Activated naive CD4-positive, alpha-beta T cell treated with anti-CD3 and anti-CD28 coated beads, Interleukin-2, amount 50 U/mL, for 72 hours (primary cell): ENCODE results near the gene KLF1. TPM values are rescaled to one million over a fixed set of nuclear protein-coding genes. Genes with fewer than 3 reads are reported as not detected.
"Not testable (repeated sequence)": the region's sequence is repeated elsewhere in the genome, so short reads cannot be mapped to it uniquely, and the experiment has no call there.

Experiments used
- ATAC-seq, 2 donors: fragments of 150-1000 bp; cut with Tn5 transposase; 2 replicates each; pipeline ENCODE4 v1.10.0; 2021; ENCODE audit warnings: mild to moderate bottlenecking in 2 of 2, moderate library complexity in 2 of 2
- DNase-seq, 2 donors: peaks; one replicate each; pipeline ENCODE4 v3.0.0; 2021 to 2022; ENCODE audit warnings: low spot score in 2 of 2
- H3K27ac Mint-ChIP-seq, 2 donors: one replicate each; pipeline ENCODE4 v1.8.0; 2022; ENCODE audit warnings: mild to moderate bottlenecking in 2 of 2, mixed read lengths in 2 of 2
- H3K36me3 Mint-ChIP-seq, 2 donors: one replicate each; pipeline ENCODE4 v1.8.0; 2022; ENCODE audit warnings: mixed read lengths in 2 of 2
- H3K9me3 Mint-ChIP-seq, 2 donors: one replicate each; pipeline ENCODE4 v1.8.0; 2022; ENCODE audit warnings: mixed read lengths in 2 of 2
- total RNA-seq, 2 donors: library from RNA; stranded (reverse); gene quantifications; one replicate each; pipeline ENCODE4 v1.2.3, GENCODE V29; 2022

KLF1 gene
- total RNA-seq: under 1 TPM; 0.46 to 0.54 TPM

DNA sequence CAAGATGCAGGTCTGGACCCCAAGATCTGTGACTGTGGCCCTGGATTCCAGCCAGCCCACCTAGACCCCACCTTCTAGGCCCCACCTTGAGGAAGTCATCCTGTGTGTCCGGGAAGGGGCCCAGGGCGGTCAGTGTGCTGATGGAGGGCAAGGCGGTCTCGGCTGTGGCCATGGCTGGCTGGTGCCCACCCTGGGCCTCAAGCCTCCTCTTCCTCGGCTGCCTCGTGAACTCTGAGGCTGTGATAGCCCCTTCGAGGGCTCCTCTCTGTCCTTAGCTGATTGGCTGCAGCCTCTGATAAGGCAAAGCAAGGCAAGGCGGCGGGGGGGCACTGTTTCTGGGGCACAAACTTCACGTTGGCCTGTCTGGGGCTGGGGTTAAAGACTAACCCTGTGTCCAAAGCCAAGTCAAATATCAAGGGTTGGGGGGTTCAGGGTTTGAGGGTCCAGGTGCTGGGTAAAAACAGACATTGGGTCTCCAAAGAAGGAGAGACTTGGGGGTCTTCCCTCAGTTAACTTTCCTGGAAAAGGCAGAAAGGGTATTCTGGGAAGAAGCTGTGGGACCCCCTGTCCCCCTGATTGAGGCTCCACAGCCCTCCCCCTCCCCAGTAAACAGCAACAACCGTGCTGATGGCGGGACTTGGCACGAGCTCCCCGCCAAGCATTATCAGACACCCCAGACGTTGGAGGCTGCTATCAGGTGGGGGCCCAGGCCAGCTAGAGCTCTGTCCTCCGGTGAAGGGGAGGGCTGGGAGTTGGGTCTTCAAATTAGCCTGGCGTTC, at the start of gene KLF1:
TSS of gene KLF1 (minus strand) at position 233 of the 779 bp plus-strand sequence. CDS start at position 172, 61 bp downstream.
- DNase-seq (no peak), ATAC-seq (no peak)
- Mint-ChIP-seq H3K36me3 (peaks cover 9 to 11% of the 10 kb centered on the region in 2 donors), H3K27ac (no peak within 1 kb of the TSS), H3K9me3 (peaks cover 0 to 5% of the 10 kb centered on the region in 2 donors)

DNA sequence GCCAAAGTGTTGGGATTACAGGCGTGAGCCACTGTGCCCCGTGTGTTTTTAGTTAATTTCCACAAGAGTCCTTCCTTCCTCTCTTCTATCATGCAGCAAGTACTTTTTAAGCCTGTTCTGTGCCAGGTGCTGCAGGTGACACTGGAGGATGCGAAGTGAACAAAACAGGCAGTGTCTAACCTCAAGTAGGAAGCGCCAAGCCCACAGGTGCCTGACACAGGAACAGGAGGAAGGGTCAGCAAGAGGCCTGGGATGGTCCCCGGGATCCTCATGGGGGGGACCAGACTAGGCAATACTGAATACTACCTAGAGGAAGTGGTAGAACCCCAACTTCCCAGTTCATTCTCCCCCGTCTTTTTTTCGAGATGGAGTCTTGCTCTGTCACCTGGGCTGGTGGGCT, 49.6 kb upstream of the KLF1 start:
- Mint-ChIP-seq H3K9me3 (no peaks in the 10 kb centered on the region), H3K27ac (no peak overlapping the region), H3K36me3 (peaks cover 45 to 49% of the 10 kb centered on the region in 2 donors)
- no peak for ATAC-seq
- DNase-seq: no peak

DNA sequence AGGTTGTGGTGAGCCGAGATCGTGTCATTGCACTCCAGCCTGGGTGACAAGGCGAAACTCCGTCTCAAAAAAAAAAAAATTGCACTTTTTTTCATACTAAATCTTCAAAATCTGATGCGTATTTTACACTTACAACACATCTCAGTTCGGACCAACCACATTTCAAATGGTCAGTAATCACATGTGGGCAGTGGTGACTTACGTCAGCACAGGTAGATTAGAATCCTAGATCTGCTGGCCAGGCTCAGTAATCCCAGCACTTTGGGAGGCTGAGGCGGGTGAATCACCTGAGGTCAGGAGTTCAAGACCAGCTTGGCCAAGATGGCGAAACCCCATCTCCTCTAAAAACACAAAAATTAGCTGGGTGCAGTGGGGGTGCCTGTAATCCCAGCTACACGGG, 48.1 kb upstream of the KLF1 start:
- ATAC-seq: no peak
- peaks cover 35 to 36% of the 10 kb centered on the region in 2 donors for H3K36me3 Mint-ChIP-seq
- DNase-seq: no peak
- no peak overlapping the region for H3K27ac Mint-ChIP-seq
- H3K9me3 Mint-ChIP-seq: no peaks in the 10 kb centered on the region

DNA sequence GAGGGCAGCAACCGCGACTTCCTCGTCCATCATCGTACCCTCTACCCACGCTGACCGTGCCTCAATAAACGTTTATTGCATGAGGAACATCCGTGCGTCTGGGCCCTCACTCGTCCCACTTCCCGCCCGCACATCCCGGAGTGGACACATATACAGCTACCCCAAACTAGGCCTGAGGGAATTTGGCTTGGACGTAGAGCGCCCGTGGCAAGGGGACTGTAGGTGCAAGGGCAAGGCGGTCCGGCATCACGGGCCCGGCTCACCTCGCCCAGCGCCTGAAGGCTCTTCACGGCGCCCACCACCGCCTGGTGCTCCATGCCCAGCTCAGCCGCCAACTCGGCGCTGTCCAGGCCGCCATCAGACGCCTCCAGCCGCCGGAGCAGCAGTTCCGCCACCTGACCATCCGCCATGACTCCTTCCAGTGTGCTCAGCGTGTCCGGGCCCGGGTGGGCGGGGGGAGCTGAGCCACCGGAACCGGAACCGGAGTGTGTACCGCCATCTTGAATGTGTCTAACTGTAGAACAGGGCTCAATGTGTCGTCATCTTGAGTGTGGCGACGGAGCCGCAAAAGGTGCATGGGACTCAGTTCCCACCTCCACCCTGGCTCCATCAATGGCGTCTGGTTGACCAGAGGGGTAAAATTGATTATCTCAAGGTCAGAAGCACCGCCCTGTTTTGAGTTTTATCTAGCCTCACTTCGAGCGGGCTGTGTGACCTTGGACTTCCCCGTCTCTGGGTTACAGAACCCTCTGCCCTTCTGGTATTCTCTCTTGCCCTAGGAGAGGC, 46.5 kb upstream of the KLF1 start, which contains the start of gene FARSA:
TSS of gene FARSA (minus strand) at position 425 of the 786 bp plus-strand sequence. CDS start at position 410, 15 bp downstream.
- Mint-ChIP-seq H3K36me3 (peaks cover 19 to 30% of the 10 kb centered on the region in 2 donors), H3K9me3 (no peaks in the 10 kb centered on the region), H3K27ac (peak within 1 kb of the TSS; percentile 97 to 98)
- ATAC-seq (peak; percentile 70 to 74), DNase-seq (peak; percentile 87 to 89)

DNA sequence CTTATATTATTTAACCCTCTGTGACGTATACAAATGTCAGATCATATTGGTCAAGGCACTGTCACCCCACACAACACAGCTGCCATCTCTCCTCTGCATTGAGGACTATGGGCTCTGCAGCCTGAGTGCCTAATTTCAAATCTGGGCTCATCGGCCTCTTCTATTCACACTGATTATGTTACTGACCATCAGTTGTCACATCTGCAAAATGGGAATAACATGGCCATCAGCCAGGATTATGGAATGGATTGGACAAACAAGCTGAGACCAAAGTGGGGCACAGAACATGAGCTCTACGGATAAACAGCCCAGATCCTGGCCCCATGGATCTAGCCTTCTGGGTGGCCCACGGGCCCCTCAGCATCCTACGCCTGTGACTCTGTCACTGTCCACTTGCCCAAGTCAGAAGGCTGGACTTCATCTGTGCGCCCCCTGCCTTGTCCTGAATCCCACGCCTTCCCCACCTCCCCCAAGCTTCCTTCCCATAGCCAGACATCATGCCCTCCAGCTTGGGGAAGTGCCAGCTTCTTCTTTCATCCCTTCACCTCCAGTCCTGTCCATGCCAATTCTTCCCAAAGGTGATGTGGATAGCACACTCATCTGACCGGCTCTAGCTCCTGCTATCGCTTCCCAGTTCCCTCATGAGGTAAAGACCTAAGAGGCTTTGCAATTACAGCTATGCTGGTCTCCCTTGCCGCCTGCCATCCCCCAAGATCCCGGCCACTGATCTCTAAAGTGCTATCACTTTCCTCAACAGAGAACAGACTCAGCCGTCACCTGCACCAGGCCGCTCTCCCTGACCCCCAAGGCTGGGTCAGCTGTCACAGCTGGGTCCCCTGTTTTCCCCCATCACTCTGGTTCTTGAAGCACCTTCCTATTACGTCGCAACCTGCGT, 45.6 kb upstream of the KLF1 start:
- ATAC-seq: no peak
- Mint-ChIP-seq H3K9me3 (no peaks in the 10 kb centered on the region), H3K27ac (peak overlapping the region; percentile 97 to 98)

DNA sequence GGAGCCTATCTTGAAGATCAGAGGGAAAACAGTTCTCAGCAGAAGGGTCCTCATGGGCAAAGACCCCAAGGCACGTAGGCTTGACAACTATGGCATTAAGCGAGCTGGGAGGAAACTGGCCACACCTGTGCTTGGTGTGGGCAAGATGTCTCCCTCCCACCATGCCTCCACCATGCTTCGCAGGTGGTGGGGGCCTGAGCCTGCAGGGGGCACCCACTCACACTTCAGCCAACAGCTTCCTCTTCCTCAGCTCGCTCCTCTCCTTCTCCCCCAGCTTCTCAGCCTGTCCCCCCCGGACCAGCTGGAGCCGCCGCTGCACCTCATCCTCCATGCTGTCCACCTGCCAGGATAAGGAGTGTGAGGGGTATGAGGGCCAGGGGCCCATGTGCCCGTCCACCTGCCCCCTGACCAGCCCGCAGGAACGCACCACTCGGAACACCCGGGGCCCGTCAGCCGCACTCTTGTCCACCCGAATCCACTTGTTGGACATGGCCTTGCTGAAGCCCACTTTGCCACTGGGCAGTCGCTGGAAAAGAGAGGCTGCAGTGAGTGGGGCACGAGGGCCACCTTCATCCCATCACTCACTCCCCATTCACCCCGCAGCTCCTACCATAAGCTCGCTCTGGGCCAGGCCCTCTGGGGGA, 43.1 kb upstream of the KLF1 start:
- H3K9me3 Mint-ChIP-seq: no peaks in the 10 kb centered on the region
- H3K27ac Mint-ChIP-seq: peak overlapping the region; percentile 37 to 45
- peaks cover 31 to 36% of the 10 kb centered on the region in 2 donors for H3K36me3 Mint-ChIP-seq
- ATAC-seq (no peak), DNase-seq (no peak)

More for the DNA sequence above, 45.6 kb upstream of the KLF1 start:
- H3K36me3 Mint-ChIP-seq: peaks cover 22 to 28% of the 10 kb centered on the region in 2 donors
- peak in 1 of 2 donors; percentile 17 for DNase-seq

DNA sequence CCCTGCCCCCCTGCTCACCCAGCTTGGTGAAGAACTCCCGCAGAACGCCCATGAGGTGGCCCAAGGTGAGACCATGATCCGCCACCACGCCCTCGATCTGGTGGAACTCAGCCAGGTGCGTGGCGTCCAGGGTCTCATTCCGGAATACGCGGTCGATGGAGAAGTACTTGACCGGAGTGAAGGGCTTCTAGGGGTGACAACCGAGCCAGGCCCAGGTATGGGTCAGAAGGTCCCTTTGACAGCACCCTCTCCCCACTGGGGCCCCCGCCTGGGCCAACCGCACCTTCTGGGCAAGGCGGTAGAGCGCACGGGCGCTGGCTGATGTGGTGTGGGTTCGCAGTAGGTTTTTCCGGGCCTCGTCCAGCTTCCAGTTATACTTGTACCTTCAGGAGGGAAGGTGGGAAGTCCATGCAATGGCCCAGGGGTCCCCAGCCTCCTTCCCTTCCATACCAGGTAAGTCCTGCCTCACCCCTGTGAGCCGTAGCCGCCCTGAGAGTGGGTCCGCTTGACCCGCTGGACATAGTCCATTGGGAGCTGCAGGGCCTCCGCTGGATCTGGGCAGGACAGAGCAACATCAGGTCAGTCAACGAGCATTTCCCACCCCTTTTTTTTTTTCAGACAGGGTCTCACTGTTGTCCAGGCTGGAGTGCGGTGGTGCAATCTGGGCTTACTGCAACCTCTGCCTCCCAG, 37.8 kb upstream of the KLF1 start:
- H3K9me3 Mint-ChIP-seq: no peaks in the 10 kb centered on the region
- ATAC-seq (no peak), DNase-seq (no peak)
- peaks cover 17 to 41% of the 10 kb centered on the region in 2 donors for H3K36me3 Mint-ChIP-seq
- no peak overlapping the region for H3K27ac Mint-ChIP-seq

DNA sequence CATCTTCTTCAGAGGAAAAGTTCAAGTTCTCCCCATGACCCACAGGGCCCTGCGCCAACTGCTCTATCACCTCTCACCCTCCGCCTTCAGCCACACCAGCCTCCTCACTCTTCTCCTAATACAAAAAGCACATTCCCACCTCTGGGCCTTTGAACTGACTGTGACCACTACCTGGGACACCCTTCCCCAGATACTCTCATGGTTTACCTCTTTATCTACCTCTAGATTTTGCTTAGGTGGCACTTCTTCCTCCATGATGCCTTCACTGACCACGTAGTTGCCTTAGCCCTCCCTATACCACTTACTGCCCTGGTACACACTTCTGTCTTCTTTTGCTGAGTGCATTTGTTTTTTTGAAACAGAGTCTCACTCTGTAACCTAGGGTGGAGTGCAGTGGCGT, 36.0 kb upstream of the KLF1 start:
- Mint-ChIP-seq H3K36me3 (peaks cover 8 to 51% of the 10 kb centered on the region in 2 donors), H3K9me3 (peaks cover 0 to 7% of the 10 kb centered on the region in 2 donors), H3K27ac (no peak overlapping the region)
- ATAC-seq (no peak), DNase-seq (no peak)

DNA sequence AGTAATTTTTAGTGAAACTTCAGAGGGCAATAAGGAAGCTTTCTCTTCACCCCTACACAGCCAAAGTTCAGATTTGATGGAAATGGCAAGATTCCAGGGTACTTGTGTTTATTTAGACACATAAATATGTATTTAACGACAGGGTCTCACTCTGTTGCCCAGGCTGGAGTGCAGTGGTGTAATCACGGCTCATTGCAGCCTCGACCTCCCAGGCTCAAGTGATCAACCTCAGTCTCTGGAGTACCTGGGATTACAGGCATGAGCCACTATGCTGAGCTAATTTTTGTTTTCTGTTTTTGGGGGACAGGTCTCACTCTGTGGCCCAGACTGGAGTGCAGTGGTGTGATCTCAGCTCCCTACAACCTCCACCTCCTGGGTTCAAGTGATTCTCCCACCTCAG, 34.0 kb upstream of the KLF1 start:
- H3K36me3 Mint-ChIP-seq: peaks cover 0 to 41% of the 10 kb centered on the region in 2 donors
- DNase-seq: no peak
- no peak for ATAC-seq
- peaks cover 0 to 7% of the 10 kb centered on the region in 2 donors for H3K9me3 Mint-ChIP-seq
- peak overlapping the region; percentile 44 to 92 for H3K27ac Mint-ChIP-seq

DNA sequence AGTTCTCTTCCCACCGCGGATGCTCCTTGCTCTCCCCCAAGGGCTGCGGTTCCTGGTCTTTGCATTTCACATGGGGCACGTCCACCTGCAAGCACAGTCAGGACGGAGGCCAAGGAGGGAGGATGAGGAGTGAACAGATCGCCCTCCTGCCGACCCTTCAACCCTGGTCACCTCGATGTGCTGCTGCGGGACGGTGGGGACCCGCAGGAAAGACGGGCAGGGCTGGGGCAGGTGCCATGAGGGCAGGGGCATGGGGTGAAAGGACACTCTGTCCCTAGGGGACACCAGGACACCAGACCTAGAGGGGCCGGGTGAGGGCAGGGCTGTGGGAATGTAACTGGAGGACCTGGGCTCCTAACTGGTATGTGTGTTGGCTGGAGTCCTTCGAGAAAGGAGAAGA, 31.3 kb upstream of the KLF1 start:
- no peak for ATAC-seq
- peaks cover 0 to 30% of the 10 kb centered on the region in 2 donors for H3K36me3 Mint-ChIP-seq

DNA sequence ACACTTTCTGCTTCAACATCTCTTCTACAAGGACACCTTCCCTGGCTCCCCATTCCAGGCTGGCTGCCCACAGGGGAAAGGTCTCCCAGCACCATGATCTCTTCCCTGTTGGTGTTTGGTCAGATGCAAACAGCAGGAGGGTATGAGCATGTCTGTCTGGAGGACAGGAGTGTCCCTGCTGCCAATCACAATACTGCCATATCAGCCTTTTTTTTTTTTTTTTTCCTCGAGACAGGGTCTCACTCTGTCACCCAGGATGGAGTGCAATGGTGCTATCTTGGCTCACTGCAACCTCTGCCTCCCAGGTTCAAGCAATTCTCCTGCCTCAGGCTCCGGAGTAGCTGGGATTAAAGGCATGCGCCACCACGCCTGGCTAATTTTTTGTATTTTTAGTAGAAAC, 28.9 kb upstream of the KLF1 start:
- ATAC-seq, H3K27ac Mint-ChIP-seq, DNase-seq, H3K9me3 Mint-ChIP-seq: not testable (repeated sequence)
- peaks cover 0 to 19% of the 10 kb centered on the region in 2 donors for H3K36me3 Mint-ChIP-seq

More for the DNA sequence above, 31.3 kb upstream of the KLF1 start:
- no peak for DNase-seq
- Mint-ChIP-seq H3K27ac (peak overlapping the region; percentile 92 to 95), H3K9me3 (peaks cover 0 to 7% of the 10 kb centered on the region in 2 donors)

DNA sequence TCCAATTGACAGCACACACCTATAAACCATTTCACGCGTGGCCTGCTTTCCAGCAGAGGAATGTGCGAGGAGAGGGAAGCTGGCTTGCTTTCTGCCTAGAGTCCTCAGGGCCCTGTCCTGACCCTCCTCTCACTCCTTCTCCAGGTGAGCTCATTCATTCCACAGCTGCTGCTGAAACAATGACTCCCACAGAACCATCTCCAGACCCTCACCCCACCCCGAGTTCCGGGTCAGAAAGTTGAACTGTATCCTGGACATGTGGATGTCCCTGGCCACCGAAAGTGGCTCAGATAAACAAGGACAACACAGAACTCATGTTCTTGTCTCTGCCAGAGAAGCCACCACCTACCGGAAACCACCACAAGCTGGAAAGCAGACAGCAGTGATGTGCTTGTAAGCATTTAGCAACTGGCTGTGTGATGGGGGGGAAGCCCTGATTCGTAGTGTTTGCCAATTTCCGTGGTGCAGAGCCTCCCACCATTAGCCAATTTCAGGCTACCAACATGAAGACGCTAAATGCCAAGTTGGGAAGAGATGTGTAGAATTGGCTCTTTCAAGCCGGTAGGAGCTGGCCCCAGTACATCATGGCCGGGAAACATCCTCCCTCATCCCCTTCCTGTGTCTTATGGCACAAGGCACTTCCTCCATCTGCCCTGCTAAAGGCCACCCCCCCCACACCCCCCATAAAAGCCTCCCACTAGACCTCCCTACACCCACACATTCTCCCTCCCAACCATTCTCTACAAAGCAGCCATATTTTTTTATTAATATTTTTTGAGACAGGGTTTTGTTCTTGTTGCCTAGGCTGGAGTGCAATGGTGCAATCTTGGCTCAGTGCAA, 27.1 kb upstream of the KLF1 start:
- Mint-ChIP-seq H3K36me3 (peaks cover 0 to 10% of the 10 kb centered on the region in 2 donors), H3K27ac (peak overlapping the region; percentile 53 to 86), H3K9me3 (peaks cover 0 to 7% of the 10 kb centered on the region in 2 donors)
- ATAC-seq: peak; percentile 56 to 65
- DNase-seq: peak in 1 of 2 donors; percentile 45

DNA sequence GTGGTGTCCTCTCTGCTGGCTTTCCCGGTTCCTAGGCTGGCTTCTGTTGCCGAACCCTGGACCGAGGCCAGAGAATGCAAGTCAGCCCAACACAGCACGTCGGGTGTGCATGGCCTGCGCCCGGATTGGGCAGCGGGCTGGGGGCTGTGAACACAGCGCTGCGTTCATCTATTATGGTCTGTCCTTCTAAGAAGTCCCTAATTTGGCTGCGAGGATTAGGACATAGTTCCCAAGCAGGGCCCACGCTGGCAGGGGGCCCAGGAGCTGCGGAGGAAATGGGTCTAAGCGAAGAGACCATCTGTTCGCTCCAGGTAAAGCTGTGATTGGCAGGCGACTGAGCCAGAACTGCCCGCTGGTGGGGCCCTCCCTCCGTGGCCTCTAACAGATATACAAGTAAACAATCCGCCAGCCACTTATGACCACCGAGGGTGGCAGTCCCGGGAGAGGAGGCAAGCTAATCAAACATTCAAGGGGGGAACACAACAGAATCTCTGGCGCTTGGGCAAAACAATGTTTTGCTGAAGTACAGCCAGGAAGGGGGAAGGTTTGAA, 26.1 kb upstream of the KLF1 start:
- H3K27ac Mint-ChIP-seq: no peak overlapping the region
- ATAC-seq: no peak
- no peaks in the 10 kb centered on the region for H3K36me3 Mint-ChIP-seq
- no peaks in the 10 kb centered on the region for H3K9me3 Mint-ChIP-seq
- no peak for DNase-seq

DNA sequence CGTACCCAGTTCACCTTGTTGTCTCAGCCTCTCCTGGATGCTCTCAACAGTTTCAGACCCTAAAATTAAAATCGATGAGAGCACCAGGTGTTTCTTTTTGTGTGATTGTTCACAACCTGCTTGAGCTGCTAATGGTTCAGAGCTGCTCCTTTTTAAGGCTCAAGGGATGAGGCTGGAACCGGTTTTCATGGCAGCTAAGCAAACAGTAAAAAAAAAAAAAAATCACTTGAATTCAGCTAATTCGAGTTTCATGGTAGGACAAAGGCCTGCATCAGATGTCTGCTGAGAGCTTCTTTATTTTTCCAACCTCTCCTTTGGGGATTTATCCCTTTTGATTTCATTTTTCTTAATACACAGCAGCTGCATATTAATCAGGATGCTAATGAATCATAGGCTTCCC, 25.6 kb upstream of the KLF1 start:
- H3K27ac Mint-ChIP-seq: no peak overlapping the region
- H3K36me3 Mint-ChIP-seq: no peaks in the 10 kb centered on the region
- no peak for DNase-seq
- no peaks in the 10 kb centered on the region for H3K9me3 Mint-ChIP-seq
- ATAC-seq: no peak
